ENCODE measurements around the gene IHH.

- TF ChIP-seq MAX (CRISPR knock-in tag; IDR thresholded peaks at IDR 0.05) (no peak), GTF3C2 (IDR thresholded peaks at IDR 0.05; ENCODE audit: borderline replicate concordance, extremely low read depth, insufficient read length) (no peak), U2AF1 (optimal IDR thresholded peaks at IDR 0.05; ENCODE audit: low read depth, low read length) (no peak), NFIC (IDR thresholded peaks at IDR 0.05) (no peak), ZNF695 (CRISPR knock-in tag; IDR thresholded peaks at IDR 0.05) (no peak)
Measured at GRCh38 chr2:219076253-219076652, 15.5 kb upstream of the IHH start.
